OCI-M1 (cell line): ENCODE results near the gene NPBWR2.
"Not testable (repeated sequence)": the region's sequence is repeated elsewhere in the genome, so short reads cannot be mapped to it uniquely, and the experiment has no call there.

Experiments used
- DNase-seq: peaks from one replicate; lab custom pipeline; 2025; lab: John Stamatoyannopoulos, UW

Gene NPBWR2

DNA sequence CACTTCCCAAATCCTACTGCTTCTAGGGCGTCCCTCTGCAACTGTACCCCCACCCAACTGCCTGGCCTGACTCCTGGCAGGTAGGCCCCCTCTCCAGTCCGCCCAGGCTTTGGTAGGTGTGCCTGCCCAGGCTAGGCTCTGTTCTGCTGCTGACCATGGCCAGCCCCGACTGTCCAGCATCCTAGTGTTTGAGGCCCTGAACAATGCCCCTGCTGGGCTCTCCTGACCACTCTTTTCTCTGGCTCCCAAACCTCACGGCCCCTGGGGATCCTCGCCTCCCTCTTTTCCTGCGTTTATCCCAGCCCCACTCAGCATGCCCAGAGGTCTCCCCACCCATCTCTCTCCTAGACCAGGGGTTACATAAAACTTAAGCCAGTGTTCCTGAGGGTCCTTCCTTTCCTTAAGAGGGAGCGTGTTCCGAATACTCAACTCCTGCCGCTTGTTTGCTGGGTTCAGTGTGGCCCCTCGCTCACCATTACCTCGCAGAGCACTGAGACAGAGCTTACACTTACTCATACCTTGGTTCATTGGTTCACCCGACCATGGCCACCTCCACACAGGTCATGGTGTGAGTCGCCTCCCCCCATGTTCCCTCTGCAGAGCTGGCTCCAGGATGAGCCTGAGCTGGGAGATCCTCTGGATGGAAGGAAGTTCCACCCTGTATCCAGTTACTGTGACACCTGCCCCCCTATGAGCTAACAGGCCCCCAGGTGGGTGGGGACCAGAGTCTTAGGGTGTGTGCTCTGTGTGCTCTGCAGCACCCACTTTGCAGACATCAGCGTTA lies 35.8 kb upstream of the NPBWR2 start:
- no peak for DNase-seq

DNA sequence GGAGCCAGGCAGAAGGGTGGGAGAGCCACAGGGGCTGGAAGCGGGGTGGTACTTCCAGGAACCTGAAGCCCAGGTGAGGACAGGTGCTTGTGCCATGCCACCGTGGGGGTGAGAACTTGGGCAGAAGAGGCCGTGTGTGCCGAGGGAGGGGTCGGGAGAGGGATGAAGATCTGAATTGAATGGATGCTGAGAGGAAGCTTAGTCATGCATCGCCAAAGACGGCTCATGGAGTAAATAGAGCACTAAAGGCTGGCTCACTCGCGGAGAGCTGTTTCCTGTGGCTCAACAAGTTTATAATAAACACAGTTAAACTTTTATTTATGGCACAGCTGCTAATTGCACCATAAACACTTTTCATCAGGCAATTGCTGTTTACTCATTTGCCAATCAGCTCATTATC lies 35.2 kb upstream of the NPBWR2 start:
- no peak for DNase-seq

DNA sequence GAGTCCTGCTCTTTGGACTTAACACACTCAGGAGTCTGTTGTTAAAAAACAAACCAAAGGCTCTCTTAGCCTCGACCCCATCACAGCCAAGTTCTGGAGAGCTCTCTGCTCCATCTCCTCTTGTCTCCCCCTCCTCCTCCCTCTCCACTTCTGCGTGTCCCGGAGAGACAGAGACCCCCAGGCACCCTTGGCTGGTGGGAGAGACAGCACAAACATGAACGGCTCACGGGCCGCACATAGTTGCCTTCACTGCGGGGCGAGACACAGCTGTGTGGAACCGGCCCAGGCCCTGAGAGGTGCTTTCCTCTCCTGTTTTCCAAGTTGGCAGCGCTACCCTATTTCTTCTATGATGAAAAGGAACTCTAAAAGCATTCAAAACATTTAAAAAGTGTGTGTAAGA lies 33.6 kb upstream of the NPBWR2 start:
- DNase-seq, result no peak

DNA sequence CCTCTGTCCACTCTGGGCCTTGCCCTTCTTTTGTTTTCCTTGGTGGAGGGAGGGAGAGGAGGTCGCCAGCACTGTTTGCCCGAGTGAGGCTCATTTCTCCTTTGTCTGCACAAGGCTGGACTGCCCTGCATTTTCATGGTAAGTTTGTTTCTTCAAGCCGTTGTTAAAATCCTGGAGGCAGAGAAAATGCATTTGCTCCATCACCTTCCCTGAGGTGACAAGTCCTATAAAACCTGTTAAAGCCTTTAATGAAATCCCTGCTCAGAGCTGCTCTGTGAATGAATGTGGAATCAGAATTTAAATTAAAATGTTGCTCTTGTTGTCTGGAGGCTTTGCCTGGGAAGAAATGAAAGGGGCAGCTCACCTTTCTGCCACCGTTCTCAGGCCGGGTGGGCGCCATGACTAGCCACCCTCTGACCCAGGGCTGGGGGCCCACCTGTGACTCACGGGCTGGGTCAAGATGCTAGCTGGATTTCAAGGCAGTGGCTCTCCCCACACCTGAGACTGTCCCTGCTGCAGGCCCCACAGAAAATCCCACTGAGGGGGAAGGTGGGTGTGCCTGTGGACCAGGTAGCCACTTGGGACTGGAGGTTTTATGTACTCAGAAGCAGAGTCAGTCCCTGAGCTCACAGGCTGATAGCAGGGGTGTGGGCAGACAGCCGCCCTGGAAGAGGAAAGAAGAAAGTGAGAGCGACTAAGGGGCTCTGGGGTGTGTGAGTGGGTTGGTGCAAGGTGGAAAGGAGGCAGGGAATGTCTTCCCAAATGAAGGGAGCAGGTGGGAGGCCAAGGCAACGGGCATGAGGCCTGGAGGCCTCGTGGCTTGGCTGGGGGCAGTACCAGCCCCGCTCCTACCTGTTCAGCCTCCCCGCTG lies 32.9 kb upstream of the NPBWR2 start:
- DNase-seq, result no peak

DNA sequence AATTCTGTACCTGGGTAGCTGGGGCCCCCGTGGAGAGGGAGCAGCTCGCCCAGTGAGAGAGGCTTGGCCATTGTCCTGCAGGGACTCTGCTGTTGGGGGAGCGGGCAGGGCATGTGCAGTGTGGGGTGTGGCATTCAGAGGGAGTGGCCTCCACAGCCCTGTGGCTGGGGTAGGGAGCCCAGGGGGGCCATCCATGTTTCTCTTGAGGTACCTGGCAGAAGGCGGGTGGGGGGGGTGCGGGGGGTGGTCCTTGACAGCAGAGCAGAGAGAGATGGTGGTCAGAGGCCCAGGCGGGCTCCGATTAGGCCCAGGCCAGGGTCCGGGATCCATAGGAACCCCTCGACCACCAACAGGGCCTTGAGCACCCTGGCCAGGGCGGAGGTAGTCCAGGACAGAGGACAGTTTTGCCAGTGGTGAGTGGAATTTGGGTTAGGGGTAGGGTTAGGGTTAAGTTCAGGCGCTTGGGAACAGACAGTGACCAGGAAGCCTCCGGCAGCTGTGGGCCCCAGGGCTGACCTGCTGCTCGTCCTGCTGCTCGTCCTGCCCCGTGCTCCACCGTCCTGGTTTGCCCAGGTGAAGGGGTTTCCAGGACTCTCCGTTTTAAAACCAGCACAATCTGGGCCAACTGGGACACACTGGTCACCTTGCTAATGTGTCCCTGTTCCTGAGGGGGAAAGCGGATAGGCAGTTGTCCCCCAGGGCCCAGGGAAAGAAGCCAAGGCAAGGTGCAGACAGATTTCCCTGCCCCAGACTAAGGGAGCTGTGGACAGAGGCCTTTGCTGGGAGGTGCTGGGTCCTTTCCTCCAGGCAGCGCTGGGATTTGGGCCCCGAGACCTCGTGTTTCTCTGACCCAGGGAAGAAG lies 32.1 kb upstream of the NPBWR2 start:
- no peak for DNase-seq

DNA sequence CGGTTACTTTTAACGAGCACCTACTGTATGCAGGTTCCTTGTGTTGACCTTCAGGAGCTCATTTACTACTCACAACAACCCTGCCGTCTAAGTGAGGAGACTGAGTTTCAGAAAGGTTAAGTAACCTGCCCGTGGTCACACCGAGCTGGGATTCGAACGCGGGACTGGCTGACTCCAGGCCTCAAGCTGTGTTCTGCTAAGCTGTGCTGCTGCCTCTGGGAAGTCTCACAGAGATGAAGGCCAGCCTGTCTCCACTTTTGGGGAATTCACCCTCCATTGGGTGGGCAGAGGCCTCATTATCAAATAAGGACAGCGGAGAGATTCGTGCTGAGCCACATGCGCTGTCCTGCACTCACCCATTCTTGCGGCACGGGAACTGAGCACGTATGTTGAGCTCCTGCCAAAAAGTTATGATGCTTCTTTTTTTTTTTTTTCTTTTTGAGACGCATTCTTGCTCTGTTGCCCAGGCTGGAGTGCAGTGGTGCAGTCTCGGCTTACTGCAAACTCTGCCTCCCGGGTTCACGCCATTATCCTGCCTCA lies 31.0 kb upstream of the NPBWR2 start:
- DNase-seq, result no peak

DNA sequence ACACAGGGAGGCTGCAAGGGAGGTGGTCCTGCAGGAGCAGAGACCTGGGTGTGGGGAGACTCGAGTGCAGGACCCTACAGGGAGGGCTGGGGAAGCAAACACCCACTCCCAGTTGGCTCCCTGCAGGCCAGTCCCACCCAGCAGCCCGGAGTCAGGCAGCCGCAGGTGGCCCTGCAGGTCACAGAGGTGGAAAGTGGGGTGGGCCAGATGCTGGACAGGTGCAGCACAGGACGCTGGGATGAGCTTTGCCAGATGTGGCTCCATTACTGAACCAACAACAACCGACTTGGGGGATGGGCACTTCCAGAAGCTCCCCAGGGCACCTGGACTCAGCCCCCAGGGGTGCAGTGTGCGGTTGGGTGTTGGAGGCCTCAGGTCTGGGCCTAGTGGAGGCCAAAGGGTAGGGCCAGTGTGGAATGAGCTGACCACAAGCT lies 30.2 kb upstream of the NPBWR2 start:
- no peak for DNase-seq

DNA sequence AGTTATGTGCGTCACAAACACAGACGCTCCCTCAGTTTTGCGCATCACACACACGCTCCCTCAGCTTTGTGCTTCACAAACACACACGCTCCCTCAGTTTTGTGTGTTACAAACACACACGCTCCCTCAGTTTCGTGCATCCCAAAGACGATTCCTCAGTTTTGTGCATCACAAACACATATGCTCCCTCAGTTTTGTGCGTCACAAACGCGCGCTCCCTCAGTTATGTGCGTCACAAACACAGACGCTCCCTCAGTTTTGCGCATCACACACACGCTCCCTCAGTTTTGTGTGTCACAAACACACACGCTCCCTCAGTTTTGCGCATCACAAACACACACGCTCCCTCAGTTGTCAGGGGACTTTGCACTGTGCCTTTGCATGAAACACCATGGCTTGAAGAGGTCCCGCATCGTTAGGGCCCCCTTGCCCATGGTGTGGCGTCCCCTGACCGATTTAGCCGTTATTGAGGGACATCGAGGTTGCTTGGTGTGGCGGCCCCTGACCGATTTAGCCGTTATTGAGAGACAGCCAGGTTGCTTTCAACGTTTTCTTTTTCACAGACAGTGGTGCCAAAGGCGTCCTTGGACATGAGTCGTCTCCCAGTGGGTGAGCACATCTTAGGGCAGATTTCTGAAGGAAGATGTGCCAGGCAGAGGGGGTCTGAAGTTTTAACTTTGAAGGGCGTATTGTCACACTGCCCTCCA lies 28.8 kb upstream of the NPBWR2 start:
- no peak for DNase-seq

DNA sequence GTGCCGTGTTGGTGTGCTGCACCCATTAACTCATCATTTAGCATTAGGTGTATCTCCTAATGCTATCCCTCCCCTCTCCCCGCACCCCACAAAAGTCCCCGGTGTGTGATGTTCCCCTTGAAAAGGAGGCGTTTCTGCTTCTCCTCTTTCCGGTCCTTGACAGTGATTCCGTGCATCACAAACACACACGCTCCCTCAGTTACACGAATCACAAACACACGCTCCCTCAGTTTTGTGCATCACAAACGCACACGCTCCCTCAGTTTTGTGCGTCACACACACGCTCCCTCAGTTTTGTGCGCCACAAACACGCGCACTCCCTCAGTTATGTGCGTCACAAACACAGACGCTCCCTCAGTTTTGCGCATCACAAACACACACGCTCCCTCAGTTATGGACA lies 27.4 kb upstream of the NPBWR2 start:
- DNase-seq, result not testable (repeated sequence)

DNA sequence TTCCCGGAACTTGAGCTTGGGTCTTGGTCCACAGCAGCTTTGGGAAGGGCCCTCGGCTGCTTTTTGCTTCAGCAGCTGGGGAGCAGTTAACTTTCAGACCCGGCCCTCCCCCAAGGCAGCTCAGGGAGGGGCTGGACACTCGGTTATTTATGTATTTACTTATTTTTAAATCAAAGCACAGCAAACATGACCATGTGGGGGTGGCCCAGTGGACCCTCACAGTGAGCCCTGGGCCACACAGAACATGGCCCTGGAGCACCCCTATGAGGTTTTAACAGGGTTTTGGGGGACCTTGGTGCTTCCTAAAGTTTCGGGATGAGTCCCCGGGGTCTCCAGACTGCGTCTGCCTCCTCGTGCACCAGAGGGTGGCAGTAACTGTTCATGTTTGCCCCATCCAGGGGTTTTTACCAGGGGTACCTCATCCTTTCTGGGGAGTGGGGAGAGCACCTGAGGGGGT lies 26.6 kb upstream of the NPBWR2 start:
- DNase-seq, result no peak

DNA sequence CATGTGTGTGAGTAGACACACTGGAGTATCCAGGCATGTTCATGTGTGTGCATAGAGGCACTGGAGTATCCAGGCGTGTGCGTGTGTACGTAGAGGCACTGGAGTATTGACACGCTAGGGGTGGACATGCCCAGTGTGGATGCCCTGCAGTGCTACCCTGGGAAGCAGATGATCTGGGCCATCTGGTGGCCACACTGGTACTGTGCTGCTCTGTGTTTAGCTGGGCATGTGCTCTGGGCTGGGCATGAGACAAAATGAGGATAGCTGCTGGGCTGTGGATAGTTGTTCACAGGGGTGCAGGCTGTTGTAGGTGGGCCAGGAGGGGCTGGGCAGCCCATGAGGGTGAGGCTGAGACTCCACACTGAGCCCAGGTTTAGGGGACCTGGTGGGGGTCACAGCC lies 24.0 kb upstream of the NPBWR2 start:
- DNase-seq, result no peak

DNA sequence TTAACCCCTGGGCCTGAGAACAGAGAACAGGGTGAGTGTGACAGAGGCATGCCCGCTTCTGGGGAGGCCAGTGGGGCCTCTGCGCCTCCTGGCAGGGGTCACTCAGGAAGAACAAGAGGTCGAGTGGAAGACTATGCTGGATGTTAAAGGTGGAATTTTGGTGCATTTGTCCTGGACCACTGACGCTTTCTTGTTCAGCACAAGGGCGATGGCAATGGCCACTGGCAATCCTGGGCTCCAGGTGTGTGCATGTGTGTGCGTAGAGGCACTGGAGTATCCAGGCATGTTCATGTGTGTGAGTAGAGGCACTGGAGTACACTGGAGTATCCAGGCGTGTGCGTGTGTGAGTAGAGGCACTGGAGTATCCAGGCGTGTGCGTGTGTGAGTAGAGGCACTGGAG lies 23.5 kb upstream of the NPBWR2 start:
- no peak for DNase-seq

DNA sequence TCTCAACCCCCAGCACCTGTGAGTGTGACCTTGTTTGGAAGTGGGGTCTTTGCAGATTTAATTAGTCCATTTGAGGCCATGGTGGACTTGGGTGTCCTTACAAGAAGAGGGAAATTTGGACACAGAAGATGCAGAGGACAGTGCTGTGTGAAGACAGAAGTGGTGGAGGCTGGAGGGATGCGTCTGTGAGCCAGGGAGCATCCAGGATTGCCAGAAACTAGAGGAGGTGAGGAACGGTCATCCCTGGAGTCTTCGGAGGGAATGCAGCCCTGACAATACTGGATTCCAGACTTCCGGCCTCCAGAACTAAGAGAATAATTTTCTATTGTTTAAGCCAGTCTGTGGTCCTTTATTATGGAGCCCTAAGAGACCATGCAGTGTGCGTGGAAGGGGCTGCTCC lies 22.9 kb upstream of the NPBWR2 start:
- no peak for DNase-seq

DNA sequence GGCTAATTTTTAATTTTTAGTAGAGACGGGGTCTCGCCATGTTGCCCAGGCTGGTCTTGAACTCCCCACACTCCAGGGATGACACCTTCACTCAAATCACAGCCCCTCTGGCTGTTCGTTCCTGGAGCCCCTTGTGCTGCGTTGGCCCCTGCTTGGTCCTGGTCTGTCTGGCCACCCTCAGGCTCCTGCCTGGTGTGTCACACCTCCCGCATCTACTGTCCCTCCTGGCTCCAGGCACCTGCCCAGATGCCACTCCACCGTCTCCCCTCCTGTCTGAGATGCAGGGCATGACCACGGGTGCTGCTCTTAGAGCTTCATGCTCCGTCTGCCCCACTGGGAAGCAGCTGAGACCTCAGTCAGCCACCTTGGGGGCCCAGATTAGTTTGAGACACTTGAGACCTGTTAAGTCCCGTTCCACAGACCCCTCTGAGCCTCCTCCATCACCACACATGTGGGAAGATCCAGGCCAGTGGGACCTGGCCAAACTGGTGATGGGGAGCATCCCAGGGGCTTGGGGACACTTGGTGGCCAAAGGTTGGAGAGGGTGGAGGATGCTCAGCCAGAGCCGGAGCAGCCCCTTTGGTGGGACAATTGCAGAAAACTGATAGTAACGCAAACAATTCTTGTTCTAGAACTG lies 21.9 kb upstream of the NPBWR2 start:
- DNase-seq, result no peak

DNA sequence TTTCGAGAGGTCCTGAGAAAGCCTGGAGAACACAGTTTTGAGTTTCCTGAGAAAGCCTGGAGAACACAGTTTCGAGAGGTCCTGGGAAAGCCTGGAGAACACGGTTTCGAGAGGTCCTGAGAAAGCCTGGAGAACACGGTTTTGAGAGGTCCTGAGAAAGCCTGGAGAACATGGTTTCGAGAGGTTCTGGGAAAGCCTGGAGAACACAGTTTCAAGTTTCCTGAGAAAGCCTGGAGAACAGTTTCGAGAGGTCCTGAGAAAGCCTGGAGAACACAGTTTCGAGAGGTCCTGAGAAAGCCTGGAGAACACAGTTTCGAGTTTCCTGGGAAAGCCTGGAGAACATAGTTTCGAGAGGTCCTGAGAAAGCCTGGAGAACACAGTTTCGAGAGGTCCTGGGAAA lies 16.2 kb upstream of the NPBWR2 start:
- not testable (repeated sequence) for DNase-seq

DNA sequence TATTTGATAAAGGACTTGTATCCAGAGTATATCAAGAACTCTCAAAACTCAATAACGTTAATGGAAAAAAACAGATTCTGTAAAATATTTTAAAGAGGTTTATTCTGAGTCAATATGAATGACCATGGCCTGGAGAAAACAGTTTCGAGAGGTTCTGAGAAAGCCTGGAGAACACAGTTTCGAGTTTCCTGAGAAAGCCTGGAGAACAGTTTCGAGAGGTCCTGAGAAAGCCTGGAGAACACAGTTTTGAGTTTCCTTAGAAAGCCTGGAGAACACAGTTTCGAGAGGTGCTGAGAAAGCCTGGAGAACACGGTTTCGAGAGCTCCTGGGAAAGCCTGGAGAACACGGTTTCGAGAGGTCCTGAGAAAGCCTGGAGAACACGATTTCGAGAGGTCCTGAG lies 15.6 kb upstream of the NPBWR2 start:
- not testable (repeated sequence) for DNase-seq

DNA sequence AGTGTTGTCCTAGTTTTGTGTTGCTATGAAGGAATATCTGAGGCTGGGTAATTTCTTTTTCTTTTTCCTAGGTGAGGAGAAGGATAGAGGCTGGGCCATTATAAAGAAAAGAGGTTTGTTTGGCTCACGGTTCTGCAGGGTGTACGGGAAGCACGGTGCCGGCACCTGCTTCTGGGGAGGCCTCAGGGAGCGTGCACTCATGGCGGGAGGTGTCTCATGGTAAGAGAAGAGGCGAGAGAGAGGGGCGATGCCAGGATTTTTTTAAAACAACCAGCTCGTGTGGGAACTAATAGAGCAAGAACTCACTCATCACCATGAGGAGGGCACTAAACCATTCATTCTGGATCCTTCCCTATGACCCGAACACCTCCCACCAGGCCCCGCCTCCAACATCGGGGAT lies 14.2 kb upstream of the NPBWR2 start:
- no peak for DNase-seq

DNA sequence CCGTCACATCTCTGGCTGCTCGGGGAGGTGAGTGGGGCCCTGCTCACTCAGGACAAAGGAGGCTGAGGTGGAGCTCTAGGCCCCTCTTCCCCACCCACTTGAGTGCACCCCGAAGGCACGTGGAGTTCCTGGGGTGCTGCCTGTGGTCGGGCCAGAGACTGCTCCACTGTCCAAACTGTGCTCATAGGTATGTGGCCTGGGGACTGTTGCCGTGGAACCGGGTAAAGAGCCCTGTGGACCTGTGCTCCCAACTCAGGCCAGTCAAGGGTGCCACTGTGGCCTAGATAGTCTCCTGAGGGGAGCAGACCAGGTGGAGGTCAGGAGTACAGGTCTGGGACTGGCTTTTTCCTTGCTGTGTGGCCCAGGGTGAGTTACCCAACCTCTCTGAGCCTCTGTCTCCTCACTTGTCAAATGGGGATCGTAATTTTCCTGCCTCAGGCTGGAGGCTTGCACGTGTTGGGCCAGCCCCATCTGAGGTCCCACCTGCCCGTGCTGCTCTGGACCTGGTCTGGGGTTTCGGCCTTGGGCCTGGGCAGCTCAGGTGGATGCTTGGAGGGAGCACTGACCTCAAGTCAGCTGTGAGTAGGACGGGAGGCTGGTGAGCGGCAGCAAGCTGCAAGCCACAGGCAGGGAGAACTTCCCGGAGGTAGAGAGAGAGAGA lies 12.4 kb upstream of the NPBWR2 start:
- DNase-seq, result no peak

DNA sequence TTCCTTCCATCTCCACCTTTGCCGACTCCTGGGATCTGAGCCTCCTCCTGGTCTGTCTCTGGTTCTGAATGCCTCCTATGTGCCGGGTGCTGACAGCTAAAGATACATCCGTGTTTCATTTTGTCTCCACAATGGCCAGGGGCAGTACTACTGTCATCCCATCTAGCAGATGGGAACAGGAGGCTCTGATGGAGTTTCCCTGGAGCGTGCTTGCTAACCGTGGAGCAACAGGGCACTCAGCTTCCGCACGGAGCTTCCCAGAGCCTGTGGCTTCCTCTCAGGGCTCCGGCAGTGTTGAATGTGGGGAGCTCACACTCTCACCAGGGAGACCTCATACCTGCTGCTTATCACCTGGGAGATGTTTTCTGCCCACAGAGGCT lies 11.9 kb upstream of the NPBWR2 start:
- DNase-seq, result no peak

DNA sequence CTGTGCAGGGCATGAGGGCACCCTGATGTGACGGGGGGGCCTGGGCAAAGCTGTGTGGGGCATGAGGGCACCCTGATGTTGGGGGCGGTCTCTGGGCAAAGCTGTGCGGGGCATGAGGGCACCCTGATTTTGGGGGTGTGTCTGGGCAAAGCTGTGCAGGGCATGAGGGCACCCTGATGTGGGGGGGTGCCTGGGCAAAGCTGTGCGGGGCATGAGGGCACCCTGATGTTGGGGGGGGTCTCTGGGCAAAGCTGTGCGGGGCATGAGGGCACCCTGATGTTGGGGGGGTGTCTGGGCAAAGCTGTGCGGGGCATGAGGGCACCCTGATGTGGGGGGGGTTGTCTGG lies 10.0 kb upstream of the NPBWR2 start:
- DNase-seq, result not testable (repeated sequence)
